Measurements from ENCODE around the gene PDE4D.
"Not testable (repeated sequence)": the region's sequence is repeated elsewhere in the genome, so short reads cannot be mapped to it uniquely, and the experiment has no call there.

The PDE4D gene

GRCh38 chr5:59390074-59390659 is 503.4 kb downstream of the PDE4D start:
- no peak for DNase-seq (ENCODE audit: low read depth in 2 of 2, low spot score in 1 of 2)

- DNase-seq (ENCODE audit: low read depth in 2 of 2, low spot score in 1 of 2) = no peak
These were observed 506.4 kb downstream of the PDE4D start for GRCh38 chr5:59387127-59387526.

DNA sequence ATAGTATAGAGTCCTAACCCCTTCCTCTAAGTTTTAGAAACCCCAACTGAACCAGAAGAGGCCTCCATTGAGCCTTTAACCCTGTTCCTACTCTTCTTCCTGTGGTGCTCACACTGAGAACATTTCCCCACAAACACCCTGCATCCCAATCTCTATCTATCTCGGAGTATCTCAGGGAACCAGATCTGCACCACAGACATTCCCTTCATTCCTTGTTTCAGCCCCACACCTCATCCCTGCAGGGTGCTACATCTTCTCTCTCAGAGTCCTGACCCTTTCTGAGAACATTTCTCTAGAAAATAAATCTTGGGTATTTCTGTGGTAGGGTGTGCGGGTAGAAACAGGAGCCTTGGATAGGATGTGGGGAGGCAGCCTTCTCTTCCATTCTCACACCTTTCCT is 507.8 kb downstream of the PDE4D start:
- no peak for DNase-seq (ENCODE audit: low read depth in 2 of 2, low spot score in 1 of 2)

DNA sequence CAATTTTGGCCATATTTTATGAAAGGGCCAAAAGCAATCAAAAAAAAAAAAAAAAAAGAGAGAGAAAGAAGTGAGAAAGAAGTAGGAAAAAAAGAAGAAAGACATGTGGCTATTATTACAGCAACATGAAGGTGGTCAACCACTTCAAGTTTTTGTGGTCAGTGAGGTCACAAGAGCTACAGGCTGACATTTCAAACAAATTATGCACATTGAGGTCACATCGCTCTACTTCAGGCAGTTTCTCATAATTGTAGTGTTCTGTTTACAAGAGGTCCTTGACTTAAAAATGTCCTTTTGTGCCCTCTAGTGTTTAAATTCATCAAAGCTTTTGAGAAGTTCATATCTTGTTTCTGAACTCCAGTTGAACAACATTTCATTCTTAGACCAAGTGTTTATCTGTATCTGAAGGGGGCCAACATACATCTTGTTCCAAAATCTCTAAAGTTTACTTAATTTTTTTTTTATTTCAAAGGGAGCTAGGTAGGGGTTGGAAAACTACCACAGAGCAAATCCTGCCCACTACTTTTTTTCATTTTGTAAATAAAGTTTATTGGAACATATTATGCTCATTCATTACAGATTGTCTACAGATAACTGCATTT is 513.1 kb downstream of the PDE4D start:
- no peak for DNase-seq (ENCODE audit: low read depth in 2 of 2, low spot score in 1 of 2)

GRCh38 chr5:59374036-59374435 is 519.5 kb downstream of the PDE4D start:
- not testable (repeated sequence) for DNase-seq (ENCODE audit: low read depth in 2 of 2, low spot score in 1 of 2)

GRCh38 chr5:59371525-59372127 is 521.9 kb downstream of the PDE4D start:
- DNase-seq (ENCODE audit: low read depth in 2 of 2, low spot score in 1 of 2) = no peak

GRCh38 chr5:59368951-59369350 is 524.6 kb downstream of the PDE4D start:
- no peak for DNase-seq (ENCODE audit: low read depth in 2 of 2, low spot score in 1 of 2)

DNA sequence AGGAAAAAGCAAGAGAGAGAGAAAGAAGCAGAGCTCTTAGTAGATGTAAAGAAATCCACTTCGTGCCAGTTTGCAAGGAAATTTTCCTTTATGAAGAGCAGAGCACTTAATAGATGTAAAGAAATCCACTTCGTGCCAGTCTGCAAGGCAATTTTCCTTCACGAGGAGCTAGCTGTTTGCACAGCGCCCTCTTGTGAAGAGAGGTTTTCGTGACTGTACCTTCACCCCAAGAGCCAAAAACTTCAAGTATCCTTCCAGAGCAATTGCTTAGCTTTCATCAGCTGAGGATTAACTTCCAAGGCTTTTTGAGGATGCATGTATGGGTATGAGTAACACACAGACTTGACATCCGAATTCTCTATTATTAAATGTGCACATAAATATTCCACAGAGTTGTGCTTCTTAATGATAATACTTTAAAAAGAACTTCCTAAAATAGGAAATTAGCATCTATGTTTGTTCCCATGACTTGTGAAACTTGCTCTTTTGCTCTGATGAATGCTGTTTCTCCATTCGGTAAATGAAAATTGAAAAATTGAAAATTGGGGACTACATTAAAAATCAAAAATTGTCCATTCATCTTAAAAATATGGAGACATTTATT is 525.6 kb downstream of the PDE4D start:
- DNase-seq (ENCODE audit: low read depth in 2 of 2, low spot score in 1 of 2) = no peak

GRCh38 chr5:59366784-59367183 is 526.7 kb downstream of the PDE4D start:
- no peak for DNase-seq (ENCODE audit: low read depth in 2 of 2, low spot score in 1 of 2)

GRCh38 chr5:59362438-59362837 is 531.1 kb downstream of the PDE4D start:
- DNase-seq (ENCODE audit: low read depth in 2 of 2, low spot score in 1 of 2) = no peak

DNA sequence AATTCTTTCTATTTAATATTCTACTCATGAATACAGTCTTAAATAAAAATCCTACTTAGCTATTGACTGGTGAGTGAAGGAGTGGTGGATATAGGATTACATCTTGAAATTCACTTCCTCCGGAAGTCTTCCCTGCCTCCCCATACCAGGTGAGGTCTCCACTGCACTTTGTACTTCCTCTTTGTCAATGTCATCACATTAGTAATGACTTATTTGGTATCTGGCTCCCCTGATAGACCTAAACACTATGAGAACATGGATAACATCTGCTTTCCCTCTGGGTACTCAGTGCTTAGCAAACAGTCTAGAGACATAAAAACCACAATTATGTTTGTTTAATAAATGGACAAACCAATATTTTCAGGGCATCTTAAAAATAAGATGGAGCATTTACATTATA is 532.1 kb downstream of the PDE4D start:
- no peak for DNase-seq (ENCODE audit: low read depth in 2 of 2, low spot score in 1 of 2)

GRCh38 chr5:59360130-59360555 is 533.4 kb downstream of the PDE4D start:
- DNase-seq (ENCODE audit: low read depth in 2 of 2, low spot score in 1 of 2) = no peak

GRCh38 chr5:59358005-59358861 is 535.3 kb downstream of the PDE4D start:
- DNase-seq (ENCODE audit: low read depth in 2 of 2, low spot score in 1 of 2) = no peak

DNA sequence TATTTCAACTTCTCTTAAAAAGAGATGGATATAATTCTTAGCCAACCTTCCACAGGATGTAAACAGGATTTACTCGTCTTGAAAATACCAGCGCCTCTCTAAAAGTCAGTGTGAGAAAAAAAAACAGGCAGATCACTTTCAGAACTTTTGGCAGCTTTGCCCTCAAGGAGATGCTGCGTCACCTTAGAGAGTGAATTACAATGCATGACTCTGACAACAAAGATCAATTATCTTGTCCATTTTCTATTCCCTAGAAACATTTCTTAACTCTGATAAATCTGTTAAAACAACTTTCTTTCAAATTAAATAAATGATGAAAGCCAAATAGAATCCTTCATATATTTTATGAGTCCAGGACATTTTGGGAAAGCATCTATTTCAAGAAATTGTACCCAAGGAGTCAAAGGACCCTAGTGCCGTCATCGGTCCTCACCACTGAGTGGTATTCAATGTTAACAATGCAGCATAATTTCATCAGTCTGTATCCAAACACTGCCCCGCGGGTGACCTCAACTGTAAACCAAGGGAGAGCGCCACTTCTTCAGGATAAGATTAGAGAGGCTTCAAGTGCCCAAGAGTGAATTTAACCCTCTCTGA is 536.0 kb downstream of the PDE4D start:
- DNase-seq (ENCODE audit: low read depth in 2 of 2, low spot score in 1 of 2) = no peak

DNA sequence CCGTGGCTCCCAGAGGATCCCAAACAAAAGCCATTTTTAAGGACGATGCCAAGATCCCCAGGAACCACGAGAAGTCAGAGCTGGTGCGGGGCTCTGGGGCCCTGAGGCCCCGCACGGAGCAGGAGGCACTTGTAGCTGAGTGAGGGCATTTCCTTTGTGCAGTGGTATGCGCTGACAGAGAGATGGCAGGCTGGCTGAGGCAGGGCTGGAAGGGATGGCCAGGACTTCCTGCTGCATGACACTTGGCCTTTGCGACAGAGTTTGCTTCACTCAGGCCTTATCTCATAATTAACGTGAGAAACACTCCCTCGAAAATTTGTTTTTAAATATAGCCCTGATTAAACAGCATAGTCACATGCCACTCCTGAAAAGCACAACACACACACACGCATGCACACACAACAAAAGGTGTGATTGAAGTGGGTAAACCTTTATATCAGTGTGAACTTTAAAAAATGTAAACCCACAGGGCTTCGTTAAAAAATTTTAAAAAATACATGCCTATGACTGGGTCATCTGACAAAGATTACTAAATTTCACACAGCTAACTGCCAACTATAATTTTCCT is 536.6 kb downstream of the PDE4D start:
- DNase-seq (ENCODE audit: low read depth in 2 of 2, low spot score in 1 of 2) = no peak

- no peak for DNase-seq (ENCODE audit: low read depth in 2 of 2, low spot score in 1 of 2)
These were observed 538.7 kb downstream of the PDE4D start for GRCh38 chr5:59354811-59355210.

- no peak for DNase-seq (ENCODE audit: low read depth in 2 of 2, low spot score in 1 of 2)
These were observed 539.3 kb downstream of the PDE4D start for GRCh38 chr5:59354274-59354673.

DNA sequence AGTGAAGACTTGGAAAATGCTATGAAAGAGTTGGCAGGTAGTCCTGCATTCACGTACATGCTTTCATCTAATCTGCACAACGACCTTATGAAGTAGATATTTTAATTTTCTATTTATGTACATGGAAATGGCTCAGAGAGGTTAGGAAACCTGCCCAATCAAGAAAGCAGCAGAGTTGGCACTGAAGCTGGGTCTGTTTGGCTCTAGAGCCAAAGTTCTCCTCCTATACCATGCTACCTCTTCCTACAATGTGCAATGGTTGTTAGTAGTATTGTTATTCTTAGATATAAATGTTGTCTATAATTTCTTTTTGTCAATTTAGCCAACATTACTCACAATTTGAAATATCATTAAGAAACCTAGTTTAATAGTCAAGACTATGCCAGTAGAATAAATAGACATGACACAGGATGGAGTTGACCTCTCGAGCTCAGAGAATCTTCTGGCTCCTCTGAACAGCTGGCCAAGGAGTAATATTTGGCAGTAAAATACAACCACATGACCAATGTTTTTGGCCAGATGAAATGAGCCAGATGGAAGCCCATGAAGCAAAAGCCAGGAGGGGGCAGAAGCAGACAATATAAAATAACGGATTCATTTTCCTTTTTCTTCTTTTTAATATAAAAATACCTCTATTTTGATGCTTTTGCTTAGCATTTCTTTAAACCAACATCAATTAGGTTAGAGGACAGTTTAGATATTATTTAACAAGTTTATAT is 542.3 kb downstream of the PDE4D start:
- DNase-seq (ENCODE audit: low read depth in 2 of 2, low spot score in 1 of 2) = no peak

DNA sequence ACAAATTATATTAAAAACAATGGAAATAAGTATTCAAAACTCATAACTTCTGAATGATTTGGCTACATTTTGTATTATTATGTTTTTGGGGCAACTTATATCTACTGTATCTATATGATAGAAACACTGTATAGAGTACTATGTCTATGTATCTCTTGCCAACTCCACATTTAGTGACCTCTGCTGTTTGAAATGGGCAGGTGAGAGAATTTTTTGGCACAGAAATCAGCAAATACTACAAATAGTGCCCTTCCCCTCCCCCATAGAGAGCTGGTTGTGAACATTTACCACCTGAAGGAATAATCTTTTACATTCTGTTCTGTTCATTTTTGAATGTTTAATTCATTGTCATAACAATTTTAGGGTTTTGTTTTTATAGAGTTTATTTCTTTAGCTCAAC is 545.3 kb downstream of the PDE4D start:
- DNase-seq (ENCODE audit: low read depth in 2 of 2, low spot score in 1 of 2) = no peak

DNA sequence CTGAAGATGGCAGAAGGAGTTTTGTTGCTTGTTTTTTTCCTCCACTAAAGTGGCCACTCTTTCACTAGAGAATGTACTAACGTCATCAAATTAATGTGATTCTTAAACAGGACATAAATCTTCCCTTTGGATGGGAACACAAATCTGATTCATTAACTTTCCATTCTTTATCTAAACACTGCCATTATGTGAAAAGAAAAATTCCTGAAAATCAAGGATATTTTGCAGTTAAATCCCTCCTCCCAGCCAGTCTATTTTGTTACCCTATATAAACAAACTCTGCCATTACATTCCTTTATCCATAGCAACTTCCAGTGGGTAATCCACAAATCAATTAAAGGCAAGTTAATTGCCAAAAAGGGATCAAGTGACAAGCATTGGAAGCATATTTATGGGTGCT is 546.5 kb downstream of the PDE4D start:
- no peak for DNase-seq (ENCODE audit: low read depth in 2 of 2, low spot score in 1 of 2)

All from stimulated activated CD8-positive, alpha-beta memory T cell treated with anti-CD3 and anti-CD28 coated beads, Interleukin-4, amount 100 ng/mL, for 4 hours (primary cell).